Effector memory CD8-positive, alpha-beta T cell (primary cell): ENCODE data around the gene SCO2.

ENCODE experiments used
- ATAC-seq: fragments of 150-1000 bp; cut with Tn5 transposase; replicated peaks from 2 replicates; pipeline ENCODE4 v1.10.0; 2021; ENCODE audit warnings: mild to moderate bottlenecking, moderate library complexity
- DNase-seq, 3 experiments: peaks; one replicate each; pipeline ENCODE4 v3.0.0; 2021
- H3K27ac Mint-ChIP-seq, 2 donors: one replicate each; pipeline ENCODE4 v1.8.0; 2022; ENCODE audit warnings: mild to moderate bottlenecking in 2 of 2, mixed read lengths in 2 of 2, moderate library complexity in 2 of 2
- H3K27me3 Mint-ChIP-seq, 2 donors: one replicate each; pipeline ENCODE4 v1.8.0; 2022; ENCODE audit warnings: mixed read lengths in 2 of 2
- H3K36me3 Mint-ChIP-seq: one replicate; pipeline ENCODE4 v1.8.0; 2022; ENCODE audit warnings: mild to moderate bottlenecking, moderate library complexity, mixed read lengths; ENCODE audit not compliant: insufficient read depth
- H3K4me1 Mint-ChIP-seq, 2 donors: one replicate each; pipeline ENCODE4 v1.8.0; 2022; ENCODE audit warnings: low read depth in 2 of 2, mixed read lengths in 2 of 2
- H3K4me3 Mint-ChIP-seq, 2 donors: one replicate each; pipeline ENCODE4 v1.8.0; 2022; ENCODE audit warnings: mild to moderate bottlenecking in 2 of 2, mixed read lengths in 2 of 2, moderate library complexity in 2 of 2
- H3K9me3 Mint-ChIP-seq, 2 donors: one replicate each; pipeline ENCODE4 v1.8.0; 2022; ENCODE audit warnings: mixed read lengths in 2 of 2

The SCO2 gene

GRCh38 chr22:50486561-50487289 lies 38.7 kb downstream of the SCO2 start, which contains the start of gene MIOX:
MIOX (plus strand) TSS chr22:50486859; CDS start chr22:50486898, 39 bp downstream.
- no peak for ATAC-seq
- Mint-ChIP-seq H3K4me3 (peak within 1 kb of the TSS in 1 of 2 donors; percentile 13), H3K9me3 (no peaks in the 10 kb centered on the region), H3K36me3 (peaks cover 3% of the 10 kb centered on the region), H3K4me1 (peaks cover 0 to 5% of the 10 kb centered on the region in 2 donors), H3K27ac (peak within 1 kb of the TSS in 1 of 2 donors; percentile 28), H3K27me3 (peaks cover 6 to 23% of the 10 kb centered on the region in 2 donors)
- no peak for DNase-seq

GRCh38 chr22:50485221-50486131 lies 39.9 kb downstream of the SCO2 start:
- Mint-ChIP-seq H3K4me1 (peaks cover 0 to 2% of the 10 kb centered on the region in 2 donors), H3K9me3 (no peaks in the 10 kb centered on the region), H3K27me3 (peaks cover 6 to 23% of the 10 kb centered on the region in 2 donors), H3K27ac (no peak overlapping the region), H3K4me3 (no peak overlapping the region), H3K36me3 (peaks cover 3% of the 10 kb centered on the region)
- ATAC-seq (no peak), DNase-seq (no peak)

DNA sequence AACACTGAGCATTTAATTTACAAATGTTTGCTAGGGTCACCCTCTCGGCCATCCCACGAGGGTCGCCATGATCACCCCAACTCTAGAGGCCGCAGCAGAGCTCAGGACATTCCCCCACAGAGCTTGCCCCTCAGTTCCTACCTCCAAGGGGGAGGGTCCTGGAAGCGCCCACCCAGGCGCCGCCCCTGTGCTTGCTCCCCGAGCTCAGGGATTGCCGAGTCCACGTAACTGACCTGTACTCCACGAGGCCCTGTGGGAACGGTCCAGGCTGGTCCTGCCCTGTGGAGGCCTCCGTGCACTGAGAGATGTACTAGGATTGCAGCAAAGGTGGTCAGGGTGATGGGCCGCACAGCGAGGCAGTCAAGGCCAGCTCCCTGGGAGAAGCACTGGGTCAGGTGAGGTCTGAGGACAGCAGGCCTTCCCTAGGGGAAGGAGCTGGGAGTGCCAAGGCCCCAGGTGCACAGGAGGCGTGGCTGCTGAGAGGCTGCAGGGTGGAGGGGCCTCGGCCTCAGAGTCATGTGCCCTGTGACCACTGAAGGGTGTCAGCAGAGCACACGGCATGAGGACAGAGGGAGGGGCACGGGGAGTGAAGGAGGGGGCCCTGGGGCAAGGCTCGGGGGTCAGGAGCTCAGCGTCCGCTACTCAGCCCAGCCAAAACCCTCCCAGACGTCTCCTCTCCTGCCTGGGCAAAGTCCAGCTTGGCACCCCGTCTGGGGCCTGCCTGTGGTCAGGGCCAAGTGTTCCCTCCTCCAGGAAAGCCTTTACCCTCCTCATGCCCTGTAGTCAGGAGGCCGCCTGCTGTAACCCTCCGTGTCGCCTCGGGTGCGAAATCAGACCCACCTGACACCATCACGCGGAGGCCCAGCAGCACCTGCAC lies 41.2 kb downstream of the SCO2 start:
- Mint-ChIP-seq H3K27ac (no peak overlapping the region), H3K4me1 (peaks cover 0 to 6% of the 10 kb centered on the region in 2 donors), H3K36me3 (peaks cover 3% of the 10 kb centered on the region), H3K9me3 (no peaks in the 10 kb centered on the region), H3K27me3 (peaks cover 6 to 28% of the 10 kb centered on the region in 2 donors), H3K4me3 (no peak overlapping the region)
- DNase-seq = no peak
- no peak for ATAC-seq

DNA sequence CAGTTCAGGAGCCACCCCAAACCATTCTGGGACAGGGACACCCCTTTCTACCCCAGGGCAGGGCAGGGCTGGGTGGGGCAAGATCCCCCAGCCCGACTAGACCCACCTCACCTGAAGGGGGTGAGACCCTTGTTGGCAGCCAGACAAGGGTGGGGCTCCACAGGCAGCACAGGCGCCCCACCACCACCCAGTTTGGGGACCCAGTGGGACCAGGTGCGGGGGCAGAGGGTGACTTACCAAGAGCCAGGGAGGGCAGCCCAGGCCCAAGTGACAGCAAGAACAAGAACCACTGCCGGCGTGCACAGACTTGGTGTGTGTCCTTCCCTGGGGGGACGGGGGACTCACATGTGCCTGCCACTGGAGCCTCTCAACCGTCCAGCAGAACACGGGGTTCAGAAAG lies 41.8 kb downstream of the SCO2 start:
- Mint-ChIP-seq H3K4me3 (no peak overlapping the region), H3K9me3 (no peaks in the 10 kb centered on the region), H3K36me3 (peaks cover 3% of the 10 kb centered on the region), H3K4me1 (peaks cover 0 to 6% of the 10 kb centered on the region in 2 donors), H3K27me3 (peaks cover 6 to 28% of the 10 kb centered on the region in 2 donors), H3K27ac (no peak overlapping the region)
- no peak for ATAC-seq
- no peak for DNase-seq

DNA sequence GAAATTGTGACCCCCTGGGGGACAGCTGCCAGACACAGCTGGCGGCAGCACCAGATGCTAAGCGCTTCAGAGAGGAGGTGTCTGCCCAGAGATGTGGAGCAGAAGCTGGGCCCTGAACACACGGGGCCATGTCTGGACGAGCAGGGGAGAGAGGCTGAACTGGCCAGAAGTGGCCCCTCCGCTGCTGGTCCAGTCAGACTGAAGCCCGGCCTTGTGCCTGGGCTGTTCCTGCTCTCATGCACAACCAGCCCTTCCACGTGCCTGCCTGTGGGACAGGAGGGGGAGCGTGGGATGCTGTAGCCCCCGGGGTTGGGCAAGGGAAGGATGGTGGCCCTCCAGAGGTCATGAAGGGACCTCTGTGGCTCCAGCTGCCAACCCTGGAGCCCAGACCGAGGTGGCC lies 42.3 kb downstream of the SCO2 start:
- Mint-ChIP-seq H3K9me3 (no peaks in the 10 kb centered on the region), H3K27me3 (peaks cover 6 to 28% of the 10 kb centered on the region in 2 donors), H3K36me3 (peaks cover 3% of the 10 kb centered on the region), H3K27ac (no peak overlapping the region), H3K4me1 (peaks cover 0 to 6% of the 10 kb centered on the region in 2 donors), H3K4me3 (peak overlapping the region in 1 of 2 donors; percentile 12)
- no peak for DNase-seq
- no peak for ATAC-seq

DNA sequence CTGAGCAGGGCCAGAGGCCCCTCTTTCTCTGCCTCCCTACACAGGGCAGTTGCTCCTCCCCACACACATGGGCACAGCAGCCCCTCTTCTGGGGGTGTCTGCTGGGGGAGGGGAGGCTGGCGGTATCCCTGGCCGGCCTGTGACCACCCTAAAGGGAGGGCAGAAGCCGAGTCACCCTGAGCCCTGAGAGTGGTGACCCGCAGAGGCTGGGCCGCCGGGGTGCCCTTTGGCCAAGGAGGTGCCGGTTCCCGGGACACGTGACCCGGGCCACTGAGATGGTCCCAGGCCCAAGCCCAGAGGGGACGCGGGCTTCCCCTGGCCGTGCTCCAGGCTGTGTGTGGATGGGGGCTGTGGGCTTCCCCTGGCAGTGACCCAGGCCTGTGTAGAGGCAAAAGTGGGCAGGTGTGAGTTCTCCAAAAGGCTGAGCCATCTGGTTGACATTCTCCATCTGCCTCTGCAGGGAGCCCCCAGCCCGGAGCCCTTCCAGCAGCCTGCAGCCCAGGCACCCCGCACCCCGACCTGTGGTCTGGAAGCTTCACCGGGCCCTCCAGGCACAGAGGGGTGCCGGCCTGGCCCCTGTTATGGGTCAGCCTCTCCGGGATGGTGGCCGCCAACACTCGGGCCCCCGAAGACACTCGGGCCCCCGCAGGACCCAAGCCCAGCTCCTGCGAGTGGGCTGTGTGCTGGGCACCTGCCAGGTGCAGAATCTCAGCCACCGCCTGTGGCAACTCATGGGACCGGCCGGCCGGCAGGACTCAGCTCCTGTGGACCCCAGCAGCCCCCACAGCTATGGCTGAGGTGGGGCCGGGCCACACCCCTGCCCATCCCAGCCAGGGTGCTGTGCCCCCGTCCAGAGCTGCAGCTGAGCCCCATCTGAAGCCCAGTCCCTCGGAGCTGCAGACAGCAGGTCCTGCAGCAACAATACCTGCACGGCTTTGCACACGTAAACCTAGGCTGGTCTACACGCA lies 43.0 kb downstream of the SCO2 start:
- peak overlapping the region; percentile 69 to 72 for H3K4me3 Mint-ChIP-seq
- DNase-seq (no peak), ATAC-seq (no peak)
- peaks cover 0 to 6% of the 10 kb centered on the region in 2 donors for H3K4me1 Mint-ChIP-seq
- H3K9me3 Mint-ChIP-seq = no peaks in the 10 kb centered on the region
- H3K27ac Mint-ChIP-seq = no peak overlapping the region
- peaks cover 6 to 24% of the 10 kb centered on the region in 2 donors for H3K27me3 Mint-ChIP-seq
- H3K36me3 Mint-ChIP-seq = peaks cover 3% of the 10 kb centered on the region

DNA sequence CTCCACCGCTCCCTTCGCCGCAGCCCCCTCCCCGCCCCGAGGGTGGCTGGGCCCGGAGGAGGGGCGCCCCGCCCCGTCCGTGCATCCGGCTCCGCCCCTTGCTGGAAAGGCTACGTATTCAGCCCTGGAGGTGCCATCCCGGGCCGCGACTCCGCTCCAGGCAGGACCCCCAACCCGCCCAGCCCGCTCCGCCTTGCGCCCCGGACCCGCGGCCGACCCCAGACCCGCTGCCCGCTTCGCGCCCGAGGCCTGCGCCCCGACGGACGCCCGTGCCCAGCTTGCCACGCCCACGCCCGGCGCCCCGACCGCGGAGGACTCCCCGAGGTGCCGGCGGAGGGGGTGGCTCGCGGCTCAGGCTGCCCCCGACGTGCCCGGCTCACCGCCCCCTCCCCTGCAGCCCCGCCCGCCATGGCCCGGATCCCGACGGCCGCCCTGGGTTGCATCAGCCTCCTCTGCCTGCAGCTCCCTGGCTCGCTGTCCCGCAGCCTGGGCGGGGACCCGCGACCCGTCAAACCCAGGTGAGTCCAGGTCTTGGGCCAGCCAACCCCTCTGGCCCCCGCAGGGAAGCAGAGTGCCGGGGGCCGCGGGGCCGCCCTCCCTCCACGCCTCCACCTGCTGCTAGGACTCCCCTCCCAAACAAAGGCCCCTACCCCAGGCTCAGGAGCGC lies 43.8 kb downstream of the SCO2 start, which contains the start of gene ADM2:
Gene ADM2, plus strand, starts transcription at position 104 of the 667 bp plus-strand sequence. Its CDS starts 305 bp downstream, at position 409.
- no peak within 1 kb of the TSS for H3K27ac Mint-ChIP-seq
- peaks cover 6 to 19% of the 10 kb centered on the region in 2 donors for H3K27me3 Mint-ChIP-seq
- H3K36me3 Mint-ChIP-seq = peaks cover 5% of the 10 kb centered on the region
- no peaks in the 10 kb centered on the region for H3K9me3 Mint-ChIP-seq
- H3K4me3 Mint-ChIP-seq = peak within 1 kb of the TSS; percentile 72 to 75
- DNase-seq (peak; percentile 42 to 56 (median 46)), ATAC-seq (peak; percentile 85)
- H3K4me1 Mint-ChIP-seq = peaks cover 0 to 6% of the 10 kb centered on the region in 2 donors

GRCh38 chr22:50481045-50481439 lies 44.4 kb downstream of the SCO2 start:
- no peak for DNase-seq
- Mint-ChIP-seq H3K4me3 (peak overlapping the region; percentile 72 to 75), H3K4me1 (peaks cover 0 to 6% of the 10 kb centered on the region in 2 donors), H3K27ac (no peak overlapping the region), H3K36me3 (peaks cover 6% of the 10 kb centered on the region), H3K27me3 (peaks cover 2 to 14% of the 10 kb centered on the region in 2 donors), H3K9me3 (no peaks in the 10 kb centered on the region)
- no peak for ATAC-seq

GRCh38 chr22:50479721-50480120 lies 45.7 kb downstream of the SCO2 start:
- peaks cover 0 to 6% of the 10 kb centered on the region in 2 donors for H3K27me3 Mint-ChIP-seq
- H3K4me1 Mint-ChIP-seq = peaks cover 0 to 10% of the 10 kb centered on the region in 2 donors
- no peak overlapping the region for H3K27ac Mint-ChIP-seq
- H3K4me3 Mint-ChIP-seq = peak overlapping the region; percentile 72 to 75
- H3K9me3 Mint-ChIP-seq = no peaks in the 10 kb centered on the region
- ATAC-seq = no peak
- DNase-seq = no peak
- peaks cover 6% of the 10 kb centered on the region for H3K36me3 Mint-ChIP-seq

GRCh38 chr22:50477923-50478322 lies 47.5 kb downstream of the SCO2 start:
- peaks cover 0 to 6% of the 10 kb centered on the region in 2 donors for H3K27me3 Mint-ChIP-seq
- no peak for ATAC-seq
- no peak for DNase-seq
- H3K4me3 Mint-ChIP-seq = no peak overlapping the region
- H3K27ac Mint-ChIP-seq = no peak overlapping the region
- H3K4me1 Mint-ChIP-seq = peaks cover 14 to 22% of the 10 kb centered on the region in 2 donors
- peaks cover 12% of the 10 kb centered on the region for H3K36me3 Mint-ChIP-seq
- H3K9me3 Mint-ChIP-seq = no peaks in the 10 kb centered on the region

- peaks cover 0 to 6% of the 10 kb centered on the region in 2 donors for H3K27me3 Mint-ChIP-seq
- H3K4me1 Mint-ChIP-seq = peaks cover 16 to 31% of the 10 kb centered on the region in 2 donors
- H3K4me3 Mint-ChIP-seq = peak overlapping the region; percentile 57 to 69
- DNase-seq (no peak), ATAC-seq (no peak)
- H3K9me3 Mint-ChIP-seq = no peaks in the 10 kb centered on the region
- H3K36me3 Mint-ChIP-seq = peaks cover 11% of the 10 kb centered on the region
- H3K27ac Mint-ChIP-seq = peak overlapping the region; percentile 65 to 75
Measured at GRCh38 chr22:50476868-50477267, 48.5 kb downstream of the SCO2 start.
